PFSK-1 (cell line): Measurements from ENCODE around the gene ACOT9.

Source experiments
- POLR2AphosphoS5 ChIP-seq: IDR thresholded peaks from 2 replicates; pipeline ENCODE4 v1.6.1; 2012; ENCODE audit warnings: low read depth, mild to moderate bottlenecking, control low read depth, low read length, moderate library complexity
- SIN3A ChIP-seq: IDR thresholded peaks from 2 replicates; pipeline ENCODE4 v1.6.1; 2012; ENCODE audit warnings: mild to moderate bottlenecking, low read length, moderate library complexity, borderline replicate concordance; ENCODE audit not compliant: insufficient read depth
- TAF1 ChIP-seq: IDR thresholded peaks from 2 replicates; pipeline ENCODE4 v1.6.1; 2012; ENCODE audit warnings: low read length, control low read depth, borderline replicate concordance; ENCODE audit not compliant: insufficient read depth

GRCh38 chrX:23776363-23776762 lies 33.3 kb upstream of the ACOT9 start:
- TF ChIP-seq TAF1 (no peak), POLR2AphosphoS5 (no peak), SIN3A (no peak)
